ENCODE data around the gene SCP2.

DNA sequence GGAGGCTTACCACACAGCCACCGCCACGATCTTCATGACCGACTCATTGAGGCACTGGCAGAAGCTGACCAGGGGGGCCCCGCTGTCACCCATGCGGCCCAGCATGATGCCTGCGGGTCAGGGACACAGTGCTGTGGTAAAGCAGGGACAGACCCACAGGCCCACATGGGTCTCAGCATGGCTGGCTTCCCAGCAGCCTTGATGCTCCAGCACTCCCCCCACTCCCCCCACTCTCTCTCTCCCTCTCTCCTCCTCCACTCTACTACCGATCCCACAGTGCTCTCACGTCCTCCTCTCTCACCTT lies 166.3 kb downstream of the SCP2 start:
- no peak for TF ChIP-seq POLR2A (IDR thresholded peaks at IDR 0.05)
- TF ChIP-seq CTCF (IDR thresholded peaks at IDR 0.05): no peak
